Endodermal cell (in vitro differentiated cells): ENCODE results near the gene MRPL32. TPM values are rescaled to one million over a fixed set of nuclear protein-coding genes. Genes with fewer than 3 reads are reported as not detected.

Source experiments
- DNase-seq: peaks from one replicate; pipeline ENCODE4 v3.0.0-alpha.2; 2017
- H3K27ac ChIP-seq: 2 replicates; pipeline ENCODE4 v1.5.1; 2013; ENCODE audit warnings: mild to moderate bottlenecking, low read depth, low read length, moderate library complexity
- H3K27me3 ChIP-seq: 2 replicates; pipeline ENCODE4 v1.6.1; 2013; ENCODE audit warnings: mild to moderate bottlenecking, low read length, moderate library complexity; ENCODE audit not compliant: insufficient read depth, control insufficient read depth, poor library complexity, severe bottlenecking
- H3K36me3 ChIP-seq: 2 replicates; pipeline ENCODE4 v1.7.0; 2013; ENCODE audit warnings: mild to moderate bottlenecking, low read length, moderate library complexity; ENCODE audit not compliant: control insufficient read depth, insufficient read depth
- H3K4me1 ChIP-seq: one replicate; pipeline ENCODE4 v1.7.0; 2013; ENCODE audit warnings: low read length; ENCODE audit not compliant: control insufficient read depth, insufficient read depth
- H3K4me3 ChIP-seq: 2 replicates; pipeline ENCODE4 v1.5.1; 2013; ENCODE audit warnings: mild to moderate bottlenecking, low read length, moderate library complexity
- H3K9ac ChIP-seq: 2 replicates; pipeline ENCODE4 v1.6.1; 2013; ENCODE audit warnings: mild to moderate bottlenecking, low read length, moderate library complexity; ENCODE audit not compliant: poor library complexity, severe bottlenecking; ENCODE audit errors: extremely low read depth
- H3K9me3 ChIP-seq: 2 replicates; pipeline ENCODE4 v1.6.1; 2013; ENCODE audit warnings: mild to moderate bottlenecking, low read length, moderate library complexity; ENCODE audit not compliant: control insufficient read depth
- H3K27ac Mint-ChIP-seq: 2 replicates; pipeline ENCODE4 v1.8.0; 2020; ENCODE audit warnings: mixed read lengths
- H3K27me3 Mint-ChIP-seq: 2 replicates; pipeline ENCODE4 v1.8.0; 2021; ENCODE audit warnings: mild to moderate bottlenecking, mixed read lengths; ENCODE audit not compliant: insufficient read depth
- H3K36me3 Mint-ChIP-seq: 2 replicates; pipeline ENCODE4 v1.8.0; 2020; ENCODE audit warnings: low read depth, mixed read lengths
- H3K4me1 Mint-ChIP-seq: 2 replicates; pipeline ENCODE4 v1.8.0; 2020; ENCODE audit warnings: mixed read lengths
- H3K4me3 Mint-ChIP-seq: 2 replicates; pipeline ENCODE4 v1.8.0; 2020; ENCODE audit warnings: mild to moderate bottlenecking, moderate library complexity, mixed read lengths
- H3K9me3 Mint-ChIP-seq: 2 replicates; pipeline ENCODE4 v1.8.0; 2020; ENCODE audit warnings: mild to moderate bottlenecking, mixed read lengths
- CTCF ChIP-seq: fragments of 200-600 bp; sonication (generic); conservative IDR thresholded peaks from 2 replicates; pipeline ENCODE4 v1.5.0; 2021; ENCODE audit warnings: antibody characterized with exemption, mild to moderate bottlenecking
- WGBS, 2 experiments: methylation state at CpG; one replicate each; pipeline versions ENCODE4 v1.1.5 to v1.1.7; 2013; ENCODE audit warnings: missing lambda C conversion rate in 2 of 2, mixed read lengths in 1 of 2; ENCODE audit not compliant: insufficient coverage in 1 of 2, insufficient read length in 1 of 2; 5-methylcytosine and 5-hydroxymethylcytosine counted together
- total RNA-seq, 2 donors: library from RNA; stranded (reverse); fragmentation: NEBNext Ultra II Directional in 1 of 2; extraction: Animal tissue kit (Norgen Biotek cat#: 25700) in 1 of 2; gene quantifications; 2 replicates in 1 of 2; 3 replicates in 1 of 2; pipeline ENCODE4 v1.2.1, GENCODE V29; 2021

The MRPL32 gene
- total RNA-seq, 2 donors from 2014 or later = 88.6 to 97.0 TPM

GRCh38 chr7:42900842-42901241 is 31.3 kb upstream of the MRPL32 start:
- DNase-seq = no peak
- Histone ChIP-seq H3K27ac (no peak overlapping the region), H3K36me3 (no peaks in the 10 kb centered on the region), H3K27me3 (no peaks in the 10 kb centered on the region), H3K4me3 (no peak overlapping the region), H3K4me1 (no peaks in the 10 kb centered on the region), H3K9me3 (no peaks in the 10 kb centered on the region), H3K9ac (no peak overlapping the region)
- Mint-ChIP-seq H3K27me3 (no peaks in the 10 kb centered on the region), H3K36me3 (no peaks in the 10 kb centered on the region), H3K9me3 (peaks cover 3% of the 10 kb centered on the region), H3K27ac (no peak overlapping the region), H3K4me3 (no peak overlapping the region), H3K4me1 (no peaks in the 10 kb centered on the region)
- no peak for TF ChIP-seq CTCF

GRCh38 chr7:42902331-42902730 is 29.8 kb upstream of the MRPL32 start:
- H3K27ac Mint-ChIP-seq = no peak overlapping the region
- Histone ChIP-seq H3K4me1 (no peaks in the 10 kb centered on the region), H3K9me3 (no peaks in the 10 kb centered on the region), H3K27ac (no peak overlapping the region), H3K36me3 (no peaks in the 10 kb centered on the region), H3K4me3 (no peak overlapping the region), H3K27me3 (no peaks in the 10 kb centered on the region), H3K9ac (no peak overlapping the region)
- H3K36me3 Mint-ChIP-seq = no peaks in the 10 kb centered on the region
- no peaks in the 10 kb centered on the region for H3K27me3 Mint-ChIP-seq
- no peak overlapping the region for H3K4me3 Mint-ChIP-seq
- TF ChIP-seq CTCF = no peak
- no peaks in the 10 kb centered on the region for H3K4me1 Mint-ChIP-seq
- no peaks in the 10 kb centered on the region for H3K9me3 Mint-ChIP-seq
- WGBS, 2 experiments = 62 to 100% methylated on average over 1 to 3 of the region's 3 CpGs
- no peak for DNase-seq

GRCh38 chr7:42906181-42906580 is 26.0 kb upstream of the MRPL32 start:
- Mint-ChIP-seq H3K4me1 (peaks cover 25% of the 10 kb centered on the region), H3K36me3 (peaks cover 6% of the 10 kb centered on the region), H3K4me3 (no peak overlapping the region), H3K27me3 (no peaks in the 10 kb centered on the region), H3K9me3 (no peaks in the 10 kb centered on the region), H3K27ac (no peak overlapping the region)
- Histone ChIP-seq H3K9me3 (no peaks in the 10 kb centered on the region), H3K27me3 (no peaks in the 10 kb centered on the region), H3K36me3 (peaks cover 7% of the 10 kb centered on the region), H3K4me3 (no peak overlapping the region), H3K9ac (no peak overlapping the region), H3K27ac (no peak overlapping the region), H3K4me1 (peaks cover 3% of the 10 kb centered on the region)
- WGBS, 2 experiments = 67 to 97% methylated on average over 1 of the region's 1 CpG
- no peak for DNase-seq
- no peak for TF ChIP-seq CTCF
